C4-2B (cell line): ENCODE data around the gene DIP2B.

ENCODE experiments used
- H3K27ac ChIP-seq: fragments of 450-650 bp; 2 replicates; pipeline ENCODE4 v1.5.1; 2017
- CTCF ChIP-seq: fragments of 450-650 bp; conservative IDR thresholded peaks from 2 replicates; pipeline ENCODE4 v1.5.1; 2017; ENCODE audit warnings: mild to moderate bottlenecking
- ZFX ChIP-seq: fragments of 450-650 bp; IDR thresholded peaks from 2 replicates; pipeline ENCODE4 v1.6.1; 2017

The DIP2B gene

DNA sequence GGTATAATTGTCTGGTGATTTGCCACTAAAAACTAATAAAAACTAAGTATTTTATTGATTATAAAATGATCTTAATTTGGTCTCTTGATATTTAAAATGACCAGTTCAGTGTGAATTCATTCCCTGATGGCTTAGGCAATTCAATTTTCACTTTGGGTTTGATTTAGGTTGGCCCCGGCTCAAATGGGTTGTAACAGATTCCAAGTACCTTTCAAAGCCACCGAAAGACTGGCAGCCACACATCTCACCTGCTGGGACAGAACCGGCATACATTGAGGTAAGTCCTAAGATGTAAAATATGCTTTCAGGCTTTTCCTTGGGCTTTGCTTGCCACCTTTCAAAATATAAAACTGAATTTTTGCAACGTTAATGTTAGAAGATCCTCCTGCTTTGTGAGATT, 181.6 kb downstream of the DIP2B start:
- TF ChIP-seq ZFX (no peak), CTCF (no peak)
- H3K27ac ChIP-seq: no peak overlapping the region

DNA sequence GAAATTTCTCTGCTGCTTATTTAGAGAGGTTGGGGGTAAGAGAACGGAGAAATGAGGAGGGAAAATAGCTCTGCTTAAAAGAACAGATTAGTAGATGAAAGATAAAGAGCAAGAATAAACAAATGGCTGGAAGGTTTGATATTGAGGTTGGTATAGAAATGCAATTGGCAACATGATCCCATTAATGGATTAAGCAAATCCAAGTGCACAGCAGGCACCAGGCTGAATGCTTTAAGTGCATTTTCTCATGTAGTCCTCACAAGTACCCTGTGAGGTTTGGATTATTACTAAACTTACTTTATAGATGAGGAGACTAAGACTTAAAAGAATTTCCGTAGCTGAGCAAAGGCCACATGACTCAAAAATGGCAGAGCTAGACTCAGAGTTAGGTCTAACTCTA, 182.2 kb downstream of the DIP2B start:
- no peak overlapping the region for H3K27ac ChIP-seq
- TF ChIP-seq ZFX (no peak), CTCF (no peak)

DNA sequence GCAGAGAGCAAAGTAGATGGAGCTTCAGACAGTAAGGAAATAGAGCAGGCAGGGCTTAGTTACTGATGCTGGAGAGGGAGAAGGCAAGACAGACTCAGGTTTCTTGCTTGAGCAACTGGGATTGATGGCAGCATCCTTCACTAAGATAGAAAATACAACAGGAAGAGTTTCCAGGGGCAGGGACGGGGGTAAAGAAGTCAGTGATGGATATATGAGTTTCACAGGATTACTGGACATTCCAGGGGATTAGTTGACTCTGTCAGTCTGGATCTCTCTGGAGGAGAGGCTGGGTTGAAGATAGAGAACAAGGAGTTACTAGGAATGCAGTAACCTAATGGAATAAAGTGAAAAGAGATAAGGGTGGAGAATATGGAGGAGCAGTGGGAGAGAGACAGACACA, 184.7 kb downstream of the DIP2B start:
- TF ChIP-seq ZFX: no peak
- no peak for TF ChIP-seq CTCF
- H3K27ac ChIP-seq: no peak overlapping the region

GRCh38 chr12:50690925-50691324, 186.1 kb downstream of the DIP2B start:
- TF ChIP-seq CTCF (no peak), ZFX (no peak)
- no peak overlapping the region for H3K27ac ChIP-seq

DNA sequence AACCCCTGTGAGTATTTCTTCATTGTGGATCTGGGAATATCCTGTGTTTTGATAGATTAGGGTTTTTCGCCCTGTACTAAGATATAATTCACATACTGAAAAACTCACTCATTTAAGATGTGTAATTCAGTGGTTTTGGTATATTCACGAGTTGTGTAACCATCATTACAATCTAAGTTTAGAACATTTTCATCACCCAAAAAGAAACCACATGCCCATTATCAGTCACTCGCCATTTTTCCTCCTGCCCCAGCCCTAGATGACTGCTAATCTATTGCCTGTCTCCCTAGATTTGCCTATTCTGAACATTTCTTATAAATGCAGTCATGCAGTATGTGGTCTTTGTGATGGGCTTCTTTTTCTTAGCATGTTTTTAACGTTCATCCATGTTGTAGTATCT, 191.2 kb downstream of the DIP2B start:
- TF ChIP-seq ZFX: no peak
- TF ChIP-seq CTCF: no peak
- no peak overlapping the region for H3K27ac ChIP-seq

- TF ChIP-seq ZFX (no peak), CTCF (no peak)
- H3K27ac ChIP-seq: no peak overlapping the region
Observed at GRCh38 chr12:50696931-50697330, 192.1 kb downstream of the DIP2B start.

GRCh38 chr12:50699154-50699553, 194.4 kb downstream of the DIP2B start:
- no peak overlapping the region for H3K27ac ChIP-seq
- no peak for TF ChIP-seq ZFX

DNA sequence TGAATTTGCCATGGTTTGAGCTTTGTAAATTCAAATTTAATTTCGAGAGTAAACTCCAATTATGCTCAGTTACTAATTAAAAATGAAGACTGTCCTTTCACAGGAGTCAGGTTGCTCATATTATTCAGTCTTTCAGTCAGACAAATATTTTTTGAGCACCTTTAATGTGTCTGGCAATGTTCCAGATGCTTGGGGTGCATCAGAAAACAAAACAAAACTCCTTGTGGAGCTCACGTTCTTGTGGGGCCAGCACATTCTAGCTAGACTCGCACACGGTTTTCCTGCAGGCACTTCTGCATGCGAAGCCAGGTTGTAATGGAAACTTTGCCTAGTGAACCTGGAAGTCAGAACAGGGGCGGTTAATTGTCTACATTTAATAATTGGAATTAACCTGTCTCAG, 195.2 kb downstream of the DIP2B start:
- no peak overlapping the region for H3K27ac ChIP-seq
- TF ChIP-seq CTCF: no peak
- TF ChIP-seq ZFX: no peak
